ENCODE measurements around the gene IGF2BP3. TPM values are rescaled to one million over a fixed set of nuclear protein-coding genes. Genes with fewer than 3 reads are reported as not detected.

Gene IGF2BP3
- total and polyA plus RNA-seq, 12 donors = 0.03 to 67.4 (median 0.68) TPM; not detected in 3

DNA sequence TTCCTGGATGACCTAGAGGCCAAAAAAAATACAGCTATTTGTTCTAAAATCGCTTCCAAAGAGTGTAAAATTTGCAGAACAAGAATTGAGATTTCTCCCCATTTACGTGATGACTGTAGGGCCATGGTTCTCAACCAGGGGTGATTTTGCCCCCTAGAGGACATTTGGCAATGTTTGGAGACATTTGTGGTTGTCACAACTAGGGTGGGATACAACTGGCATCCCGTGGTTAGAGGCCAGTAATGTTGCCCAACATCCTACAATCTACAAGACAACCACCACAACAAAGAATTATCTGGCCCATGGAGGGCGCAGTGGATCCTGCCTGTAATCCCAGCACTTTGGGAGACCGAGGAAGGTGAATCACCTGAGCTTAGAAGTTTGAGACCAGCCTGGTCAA, 193.9 kb downstream of the IGF2BP3 start:
- no peaks in the 10 kb centered on the region for H3K36me3 ChIP-seq (replicated peaks in 1 of 2)
- no peaks in the 10 kb centered on the region for H3K27me3 ChIP-seq
- no peak overlapping the region for H3K4me3 ChIP-seq
- 64 to 69% (median 67%) methylated on average over 5 of the region's 5 CpGs for WGBS, 4 donors
- intact Hi-C loops (cut with DNase I) = no loop called here
- H3K27ac ChIP-seq = no peak overlapping the region
- TF ChIP-seq, protein P1, sequence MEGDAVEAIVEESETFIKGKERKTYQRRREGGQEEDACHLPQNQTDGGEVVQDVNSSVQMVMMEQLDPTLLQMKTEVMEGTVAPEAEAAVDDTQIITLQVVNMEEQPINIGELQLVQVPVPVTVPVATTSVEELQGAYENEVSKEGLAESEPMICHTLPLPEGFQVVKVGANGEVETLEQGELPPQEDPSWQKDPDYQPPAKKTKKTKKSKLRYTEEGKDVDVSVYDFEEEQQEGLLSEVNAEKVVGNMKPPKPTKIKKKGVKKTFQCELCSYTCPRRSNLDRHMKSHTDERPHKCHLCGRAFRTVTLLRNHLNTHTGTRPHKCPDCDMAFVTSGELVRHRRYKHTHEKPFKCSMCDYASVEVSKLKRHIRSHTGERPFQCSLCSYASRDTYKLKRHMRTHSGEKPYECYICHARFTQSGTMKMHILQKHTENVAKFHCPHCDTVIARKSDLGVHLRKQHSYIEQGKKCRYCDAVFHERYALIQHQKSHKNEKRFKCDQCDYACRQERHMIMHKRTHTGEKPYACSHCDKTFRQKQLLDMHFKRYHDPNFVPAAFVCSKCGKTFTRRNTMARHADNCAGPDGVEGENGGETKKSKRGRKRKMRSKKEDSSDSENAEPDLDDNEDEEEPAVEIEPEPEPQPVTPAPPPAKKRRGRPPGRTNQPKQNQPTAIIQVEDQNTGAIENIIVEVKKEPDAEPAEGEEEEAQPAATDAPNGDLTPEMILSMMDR (IDR thresholded peaks at IDR 0.05) = no peak
- peaks cover 0 to 5% of the 10 kb centered on the region in 2 donors for H3K4me1 ChIP-seq (replicated peaks in 1 of 2)
- H3K9me3 ChIP-seq (replicated peaks in 1 of 3) = no peaks in the 10 kb centered on the region
- DNase-seq = no peak

DNA sequence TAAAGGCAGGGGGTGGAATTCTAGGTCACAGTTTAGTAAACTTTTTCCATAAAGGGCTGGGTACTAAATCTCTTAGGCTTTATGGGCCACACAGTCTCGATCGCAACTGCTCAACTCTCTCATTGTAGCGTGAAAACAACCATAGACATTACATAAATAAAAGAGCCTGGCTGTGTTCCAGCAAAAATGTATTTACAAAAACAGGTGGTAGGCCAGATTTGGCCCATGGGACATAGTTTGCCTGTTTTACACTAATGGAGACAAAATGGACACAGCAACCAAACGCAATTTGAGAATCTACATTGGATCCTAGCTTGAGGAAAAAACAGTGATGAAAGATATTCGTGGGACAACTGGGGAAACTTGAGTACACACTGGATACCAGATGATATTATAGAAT, 194.4 kb downstream of the IGF2BP3 start:
- Histone ChIP-seq H3K9me3 (replicated peaks in 1 of 3) (no peaks in the 10 kb centered on the region), H3K4me1 (replicated peaks in 1 of 2) (peaks cover 0 to 5% of the 10 kb centered on the region in 2 donors), H3K27ac (no peak overlapping the region), H3K27me3 (no peaks in the 10 kb centered on the region), H3K4me3 (no peak overlapping the region), H3K36me3 (replicated peaks in 1 of 2) (no peaks in the 10 kb centered on the region)
- WGBS, 4 donors = 78 to 82% (median 80%) methylated on average over 5 of the region's 5 CpGs
- DNase-seq = no peak
- no peak for TF ChIP-seq POLR2A (IDR thresholded peaks at IDR 0.05)
- TF ChIP-seq, protein P1 (IDR thresholded peaks at IDR 0.05) = no peak
- intact Hi-C loops (cut with DNase I) = no loop called here

DNA sequence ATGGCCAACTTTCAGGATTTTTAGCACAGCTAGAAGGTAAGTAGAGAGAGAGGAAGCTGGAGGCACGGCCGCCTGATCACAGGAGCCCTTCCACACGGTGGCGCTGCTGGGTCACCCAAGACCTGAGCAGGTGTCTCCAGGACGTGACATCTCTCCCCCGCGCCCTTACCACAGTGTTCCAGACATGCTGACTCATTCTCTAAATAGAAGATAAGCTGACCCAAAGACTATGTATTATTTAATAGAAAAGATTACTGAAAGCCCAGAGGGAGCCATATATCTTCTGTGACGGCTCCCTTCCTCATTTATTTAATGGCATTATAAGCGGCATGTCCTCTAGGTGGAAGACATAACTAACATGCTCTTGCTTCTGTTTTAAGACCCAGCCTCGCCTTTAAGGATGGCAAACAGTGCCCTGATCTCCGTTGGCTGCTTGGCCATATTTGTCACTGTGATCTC, 197.1 kb downstream of the IGF2BP3 start:
- intact Hi-C loops (cut with DNase I) = loop anchor here in 1 of 2 donors (5.0 kb wide), 1 partner anchor 199 kb away; the partner anchor contains the start of gene IGF2BP3
- H3K36me3 ChIP-seq (replicated peaks in 1 of 2) = no peaks in the 10 kb centered on the region
- no peak for TF ChIP-seq POLR2A (IDR thresholded peaks at IDR 0.05)
- TF ChIP-seq, protein P1 (IDR thresholded peaks at IDR 0.05) = peak; percentile 52 to 83 (median 70)
- H3K4me1 ChIP-seq (replicated peaks in 1 of 2) = peaks cover 0 to 5% of the 10 kb centered on the region in 2 donors
- H3K9me3 ChIP-seq (replicated peaks in 1 of 3) = no peaks in the 10 kb centered on the region
- no peak overlapping the region for H3K27ac ChIP-seq
- no peaks in the 10 kb centered on the region for H3K27me3 ChIP-seq
- H3K4me3 ChIP-seq = no peak overlapping the region
- DNase-seq = peak; percentile 84 to 97 (median 93)
- WGBS, 4 donors = 7 to 11% (median 8%) methylated on average over 11 of the region's 11 CpGs

GRCh38 chr7:23272275-23272674, 198.0 kb downstream of the IGF2BP3 start:
- TF ChIP-seq POLR2A (IDR thresholded peaks at IDR 0.05) = no peak
- TF ChIP-seq, protein P1 (IDR thresholded peaks at IDR 0.05) = no peak
- H3K36me3 ChIP-seq (replicated peaks in 1 of 2) = no peaks in the 10 kb centered on the region
- intact Hi-C loops (cut with DNase I) = loop anchor here in 1 of 2 donors (5.0 kb wide), 1 partner anchor 200 kb away; the partner anchor contains the start of gene IGF2BP3
- 79 to 93% (median 84%) methylated on average over 2 of the region's 2 CpGs for WGBS, 4 donors
- peaks cover 0 to 5% of the 10 kb centered on the region in 2 donors for H3K4me1 ChIP-seq (replicated peaks in 1 of 2)
- DNase-seq = no peak
- no peaks in the 10 kb centered on the region for H3K27me3 ChIP-seq
- no peaks in the 10 kb centered on the region for H3K9me3 ChIP-seq (replicated peaks in 1 of 3)
- no peak overlapping the region for H3K4me3 ChIP-seq
- no peak overlapping the region for H3K27ac ChIP-seq
